ENCODE measurements around the gene NLRP1. TPM values are rescaled to one million over a fixed set of nuclear protein-coding genes. Genes with fewer than 3 reads are reported as not detected.

NLRP1 gene
- total and polyA plus RNA-seq, 2 donors (not counting 3 experiments of a cell fraction or from before 2014, with no cell fraction given): 43.8 to 53.9 TPM

DNA sequence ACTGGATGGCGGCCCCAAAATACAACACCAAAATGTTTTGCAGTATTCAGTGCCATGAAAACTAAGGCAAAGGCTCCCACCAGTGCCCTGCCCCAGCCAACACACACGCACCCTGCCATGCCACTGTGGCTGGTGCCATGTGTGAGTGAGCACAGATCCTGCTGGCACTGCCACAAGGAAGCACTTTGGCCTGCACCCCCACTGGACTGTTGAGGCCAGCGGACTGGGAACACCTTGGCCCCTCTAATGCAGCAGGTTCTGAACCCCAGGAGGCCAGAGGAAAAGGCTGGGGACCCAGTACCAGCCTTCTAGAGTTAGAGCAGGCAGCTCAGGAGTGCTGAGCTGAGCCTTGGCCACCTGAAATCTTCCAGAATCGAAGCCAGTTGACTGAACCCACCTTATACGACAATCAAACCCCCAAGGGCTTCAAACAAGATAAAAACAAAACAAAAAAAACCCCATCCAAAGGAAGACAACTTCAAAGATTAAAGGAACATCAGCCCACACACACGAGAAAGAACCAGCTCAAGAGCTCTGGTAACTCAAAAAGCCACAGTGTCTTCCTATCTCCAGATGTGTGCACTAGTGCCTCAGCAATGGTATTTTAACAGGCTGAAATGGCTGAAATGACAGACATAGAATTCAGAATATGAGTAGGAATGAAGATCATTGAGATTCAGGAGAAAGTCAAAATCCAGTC, 21.5 kb downstream of the NLRP1 start:
- no peak for FAIRE-seq
- Histone ChIP-seq H4K20me1 (replicated peaks; ENCODE audit: control insufficient read depth, extremely low read depth, insufficient read depth, low read length) (no peaks in the 10 kb centered on the region), H3K4me3 (replicated peaks in 1 of 3; ENCODE audit: insufficient read depth in 1 of 3, low read depth in 1 of 3, low read length in 3 of 3) (no peak overlapping the region), H3K4me2 (ENCODE audit: insufficient read depth, low read length) (no peak overlapping the region), H3K79me2 (ENCODE audit: control insufficient read depth, insufficient read depth, low read length) (peaks cover 19% of the 10 kb centered on the region), H3K9me1 (replicated peaks; ENCODE audit: control insufficient read depth, extremely low read depth, insufficient read depth, low read length) (no peaks in the 10 kb centered on the region), H3K4me1 (ENCODE audit: control insufficient read depth, extremely low read depth, insufficient read depth, low read length) (no peaks in the 10 kb centered on the region), H3K27ac (ENCODE audit: insufficient read depth, low read depth, low read length) (no peak overlapping the region), H3K9ac (replicated peaks; ENCODE audit: extremely low read depth, insufficient read depth, low read length) (no peak overlapping the region), H3K27me3 (ENCODE audit: control insufficient read depth in 2 of 2, insufficient read depth in 2 of 2, low read length in 2 of 2) (no peaks in the 10 kb centered on the region), H3K36me3 (ENCODE audit: control insufficient read depth in 2 of 2, extremely low read depth in 1 of 2, insufficient read depth in 2 of 2, low read length in 2 of 2) (peaks cover 10 to 33% of the 10 kb centered on the region in 2 experiments), H2AFZ (ENCODE audit: low read depth, low read length) (no peak overlapping the region), H3K9me3 (replicated peaks; ENCODE audit: control insufficient read depth, insufficient read depth, low read length) (no peaks in the 10 kb centered on the region)
- no peak for DNase-seq (ENCODE audit: low read depth, low spot score)
- TF ChIP-seq FOS (IDR thresholded peaks at IDR 0.05; ENCODE audit: borderline replicate concordance, insufficient read depth, low read length) (no peak), POLR2AphosphoS5 (IDR thresholded peaks at IDR 0.05; ENCODE audit: insufficient read depth, low read depth, low read length) (no peak), GATA2 (IDR thresholded peaks at IDR 0.05; ENCODE audit: insufficient read depth, insufficient read length, low read depth, low read length) (no peak), POLR2A (IDR thresholded peaks at IDR 0.05; ENCODE audit: low read depth, low read length) (no peak), MYC (IDR thresholded peaks at IDR 0.05; ENCODE audit: low read depth, low read length) (no peak), EZH2 (IDR thresholded peaks at IDR 0.05; ENCODE audit: borderline replicate concordance, low read depth, low read length, severe bottlenecking) (no peak), JUN (IDR thresholded peaks at IDR 0.05; ENCODE audit: borderline replicate concordance, insufficient read depth, insufficient read length, low read depth) (no peak)
- TF ChIP-seq, protein P1, sequence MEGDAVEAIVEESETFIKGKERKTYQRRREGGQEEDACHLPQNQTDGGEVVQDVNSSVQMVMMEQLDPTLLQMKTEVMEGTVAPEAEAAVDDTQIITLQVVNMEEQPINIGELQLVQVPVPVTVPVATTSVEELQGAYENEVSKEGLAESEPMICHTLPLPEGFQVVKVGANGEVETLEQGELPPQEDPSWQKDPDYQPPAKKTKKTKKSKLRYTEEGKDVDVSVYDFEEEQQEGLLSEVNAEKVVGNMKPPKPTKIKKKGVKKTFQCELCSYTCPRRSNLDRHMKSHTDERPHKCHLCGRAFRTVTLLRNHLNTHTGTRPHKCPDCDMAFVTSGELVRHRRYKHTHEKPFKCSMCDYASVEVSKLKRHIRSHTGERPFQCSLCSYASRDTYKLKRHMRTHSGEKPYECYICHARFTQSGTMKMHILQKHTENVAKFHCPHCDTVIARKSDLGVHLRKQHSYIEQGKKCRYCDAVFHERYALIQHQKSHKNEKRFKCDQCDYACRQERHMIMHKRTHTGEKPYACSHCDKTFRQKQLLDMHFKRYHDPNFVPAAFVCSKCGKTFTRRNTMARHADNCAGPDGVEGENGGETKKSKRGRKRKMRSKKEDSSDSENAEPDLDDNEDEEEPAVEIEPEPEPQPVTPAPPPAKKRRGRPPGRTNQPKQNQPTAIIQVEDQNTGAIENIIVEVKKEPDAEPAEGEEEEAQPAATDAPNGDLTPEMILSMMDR (IDR thresholded peaks at IDR 0.05; ENCODE audit: extremely low read depth in 1 of 2, insufficient read depth in 1 of 2, low read depth in 1 of 2, low read length in 2 of 2): no peak
- TF ChIP-seq, protein P2, sequence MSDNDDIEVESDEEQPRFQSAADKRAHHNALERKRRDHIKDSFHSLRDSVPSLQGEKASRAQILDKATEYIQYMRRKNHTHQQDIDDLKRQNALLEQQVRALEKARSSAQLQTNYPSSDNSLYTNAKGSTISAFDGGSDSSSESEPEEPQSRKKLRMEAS (IDR thresholded peaks at IDR 0.05; ENCODE audit: insufficient read depth, insufficient read length): no peak
- ChIA-PET POLR2A (no interaction called here), CTCF (interaction anchor here (1.0 to 1.1 kb wide), 2 partner anchors 861 to 873 kb away, joined by 3 read pairs; no protein-coding TSS in a partner anchor)
- dilution Hi-C loops (cut with MboI; ENCODE audit: extremely low pct_ligation_motif_present, low sequenced_read_pairs): no loop called here
- BruUV-seq (replicated peaks): no TSS peak
- intact Hi-C loops (cut with micrococcal nuclease): no loop called here

All from endothelial cell of umbilical vein (primary cell).